HG02678 (cell line): ENCODE results near the gene RELL1.

Experiments used
- ATAC-seq: cut with Tn5 transposase; IDR thresholded peaks from one replicate; pipeline ENCODE4 v1.9.1; 2021; ENCODE audit warnings: mild to moderate bottlenecking, moderate library complexity; ENCODE audit not compliant: unreplicated experiment

RELL1 gene

DNA sequence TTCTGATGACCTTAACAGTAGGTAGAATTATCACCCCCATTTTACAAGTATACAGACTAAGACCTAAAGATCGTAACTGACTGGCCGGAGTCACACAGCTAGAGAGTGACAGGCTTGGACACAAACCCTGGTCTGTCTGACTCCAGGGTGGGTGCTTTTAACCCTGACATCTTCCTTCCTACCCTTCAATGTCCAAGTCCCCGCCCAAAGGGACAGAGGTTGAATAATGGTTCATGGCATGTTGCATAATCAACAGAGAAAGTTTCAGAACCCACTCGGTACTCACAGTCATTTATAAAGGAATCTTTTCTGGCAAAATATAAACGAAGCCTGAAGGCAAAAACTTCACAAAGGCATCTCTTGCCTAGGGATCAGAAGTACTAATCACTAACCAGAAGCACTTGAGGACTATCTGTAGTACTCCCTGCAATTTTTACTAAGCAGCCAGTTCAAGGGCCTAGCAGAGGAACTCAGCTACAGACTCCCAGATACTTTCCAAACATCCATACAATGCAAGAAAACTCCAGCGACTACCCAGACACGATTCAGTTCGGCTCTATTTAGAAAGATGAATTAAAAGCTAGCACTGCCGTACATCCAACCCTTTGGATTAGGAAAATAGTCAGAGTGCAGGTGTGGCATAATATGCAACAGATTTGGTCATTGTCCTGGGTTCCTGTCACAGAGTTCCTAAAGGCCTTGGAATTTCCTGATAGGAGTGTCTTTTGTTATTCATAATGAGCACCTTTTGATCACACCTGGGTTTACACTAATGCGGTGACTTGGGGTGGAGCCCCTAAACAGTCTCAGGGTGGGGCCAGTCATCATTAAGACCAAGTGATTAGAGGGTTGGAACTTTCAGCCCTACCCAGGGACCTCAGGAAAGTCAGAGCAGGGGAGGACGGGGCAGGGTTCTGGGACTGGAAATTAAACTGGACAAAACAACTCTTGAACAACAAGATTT is 44.0 kb downstream of the RELL1 start:
- ATAC-seq: no peak

DNA sequence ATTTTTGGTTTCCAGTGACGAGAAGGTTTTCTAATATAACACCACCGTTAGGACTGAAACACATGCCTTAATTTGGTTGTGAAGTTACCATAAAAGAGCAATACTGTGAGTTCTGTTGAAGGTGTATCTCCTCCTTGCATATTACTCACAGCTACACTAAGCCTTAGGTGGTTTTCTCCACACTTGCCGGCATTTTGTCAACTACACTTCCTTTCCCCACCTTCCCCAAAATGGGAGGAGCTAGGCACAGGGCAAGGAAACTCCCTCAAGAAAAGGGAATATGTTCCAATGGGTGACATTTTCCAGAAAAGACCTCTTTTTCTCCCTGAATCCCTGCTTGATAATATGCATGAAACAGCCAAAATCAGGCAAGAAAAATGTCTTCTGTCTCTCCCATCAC is 44.8 kb downstream of the RELL1 start:
- no peak for ATAC-seq

DNA sequence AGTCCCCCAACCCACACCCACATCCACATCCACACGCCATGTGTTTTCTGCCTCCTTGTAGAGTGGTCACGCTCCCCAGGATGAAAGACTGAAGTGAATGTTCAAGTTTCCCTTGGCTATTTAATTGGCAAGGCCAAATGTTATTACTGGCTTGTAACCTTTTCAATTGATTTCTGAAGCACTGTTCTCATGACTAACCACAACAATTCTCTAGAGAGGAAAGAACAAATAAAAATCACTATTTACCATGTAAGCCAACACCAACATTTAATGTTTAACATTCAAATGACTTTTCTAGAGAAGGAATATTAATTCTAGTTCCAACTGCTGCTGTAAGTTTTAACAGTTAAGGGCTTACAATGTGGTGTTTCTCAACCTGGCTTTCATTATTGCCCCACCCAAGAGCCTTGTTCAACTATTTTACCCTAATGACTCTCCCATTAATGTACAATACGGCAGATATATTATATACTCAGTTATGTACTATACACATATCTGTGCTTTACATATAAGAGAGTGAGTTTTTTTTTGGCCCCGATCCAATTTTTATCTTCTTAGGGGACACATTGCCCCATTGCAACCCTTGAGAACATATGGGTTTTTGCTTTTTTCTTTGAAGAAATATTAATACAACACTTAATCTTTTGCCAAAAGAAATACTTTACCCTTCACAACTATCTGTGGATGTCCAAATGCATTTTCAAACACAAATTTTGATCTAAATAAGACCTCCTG is 46.5 kb downstream of the RELL1 start:
- ATAC-seq: no peak

DNA sequence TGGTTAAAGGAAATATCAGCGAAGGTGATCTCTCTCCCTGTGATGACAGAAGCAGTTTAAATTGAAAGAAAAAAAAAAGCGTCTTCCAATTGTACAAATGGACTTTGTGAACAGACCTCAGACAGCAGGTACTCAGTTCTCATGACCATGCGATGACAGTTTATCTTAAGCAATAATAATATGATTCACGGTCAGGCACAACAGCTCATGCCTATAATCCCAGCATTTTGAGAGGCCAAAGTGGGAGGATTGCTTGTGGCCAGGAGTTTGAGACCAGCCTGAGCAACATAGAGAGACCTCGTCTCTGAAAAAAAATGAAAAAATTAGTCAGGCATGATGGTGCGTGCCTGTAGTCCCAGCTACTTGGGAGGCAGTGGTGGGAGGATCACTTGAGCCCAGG is 51.0 kb downstream of the RELL1 start:
- no peak for ATAC-seq

DNA sequence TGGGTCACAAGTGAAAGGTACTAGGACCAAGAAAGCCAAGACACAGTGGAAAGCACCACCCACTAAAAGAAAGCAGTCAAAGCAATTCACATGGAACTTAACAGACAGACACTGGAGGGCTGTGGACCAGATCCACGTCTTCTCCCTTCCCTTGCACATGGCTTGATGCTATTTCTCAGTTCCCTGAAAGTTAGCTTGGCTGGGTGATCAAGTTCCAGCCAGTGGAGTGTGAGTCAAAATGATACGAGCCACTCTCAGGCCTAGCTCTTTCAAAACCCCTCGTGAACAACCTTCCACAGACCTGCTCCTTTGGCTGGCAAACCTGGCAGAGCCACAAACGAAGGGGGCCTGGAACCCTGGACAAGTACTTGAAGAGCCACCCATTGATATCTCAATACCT is 52.0 kb downstream of the RELL1 start:
- no peak for ATAC-seq

DNA sequence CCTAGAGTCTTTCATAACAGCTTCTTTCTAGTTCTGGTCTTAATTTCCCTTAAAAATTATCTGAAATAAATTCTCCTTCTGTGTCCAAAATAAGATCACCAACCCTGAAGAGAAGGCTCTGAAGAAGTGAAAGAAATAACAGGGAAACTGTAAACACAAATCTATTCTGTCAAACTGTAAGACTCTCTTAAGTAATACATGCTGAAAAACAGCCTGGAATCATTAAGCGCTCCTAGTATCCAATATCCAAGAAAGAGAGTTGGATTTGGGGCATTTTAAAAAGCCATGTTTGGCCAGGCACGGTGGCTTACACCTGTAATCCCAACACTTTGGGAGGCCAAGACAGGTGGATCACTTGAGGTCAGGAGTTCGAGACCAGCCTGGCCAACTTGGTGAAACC is 53.3 kb downstream of the RELL1 start:
- ATAC-seq: no peak

DNA sequence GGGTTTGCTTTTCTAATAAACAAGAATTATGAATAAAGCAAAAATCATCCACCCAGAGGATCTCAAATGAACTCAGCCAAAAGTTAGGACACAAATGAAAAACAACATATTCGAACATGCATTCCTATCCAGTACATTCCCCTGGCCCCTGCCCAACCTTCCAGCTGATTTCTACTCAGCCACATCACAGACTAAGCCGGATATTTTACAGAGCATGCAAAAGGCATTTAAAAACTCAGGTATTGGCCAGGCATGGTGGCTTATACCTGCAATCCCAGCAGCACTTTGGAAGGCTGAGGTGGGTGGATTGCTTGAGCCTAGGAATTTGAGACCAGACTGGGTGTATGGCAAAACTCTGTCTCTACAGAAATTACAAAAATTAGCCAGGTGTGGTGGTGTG is 54.6 kb downstream of the RELL1 start:
- no peak for ATAC-seq

DNA sequence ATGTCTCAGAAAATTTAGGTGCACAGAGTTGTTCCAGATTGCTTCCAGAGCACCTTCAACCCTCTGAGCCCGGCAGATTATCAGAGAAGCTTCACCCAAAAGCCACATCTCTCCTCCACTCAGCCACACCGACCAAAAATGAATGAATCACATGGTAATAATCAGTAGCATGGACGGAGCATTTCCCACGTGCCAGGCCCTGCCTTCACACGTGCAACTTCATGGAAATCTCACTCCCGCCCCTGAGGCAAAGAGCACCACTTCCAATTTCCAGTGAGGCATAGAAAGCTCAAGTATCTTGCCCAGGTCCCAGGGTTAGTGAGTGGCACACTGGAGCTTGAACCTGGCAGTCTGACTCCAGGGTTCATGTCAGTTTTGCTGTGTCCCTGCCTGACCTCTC is 56.5 kb downstream of the RELL1 start:
- no peak for ATAC-seq

DNA sequence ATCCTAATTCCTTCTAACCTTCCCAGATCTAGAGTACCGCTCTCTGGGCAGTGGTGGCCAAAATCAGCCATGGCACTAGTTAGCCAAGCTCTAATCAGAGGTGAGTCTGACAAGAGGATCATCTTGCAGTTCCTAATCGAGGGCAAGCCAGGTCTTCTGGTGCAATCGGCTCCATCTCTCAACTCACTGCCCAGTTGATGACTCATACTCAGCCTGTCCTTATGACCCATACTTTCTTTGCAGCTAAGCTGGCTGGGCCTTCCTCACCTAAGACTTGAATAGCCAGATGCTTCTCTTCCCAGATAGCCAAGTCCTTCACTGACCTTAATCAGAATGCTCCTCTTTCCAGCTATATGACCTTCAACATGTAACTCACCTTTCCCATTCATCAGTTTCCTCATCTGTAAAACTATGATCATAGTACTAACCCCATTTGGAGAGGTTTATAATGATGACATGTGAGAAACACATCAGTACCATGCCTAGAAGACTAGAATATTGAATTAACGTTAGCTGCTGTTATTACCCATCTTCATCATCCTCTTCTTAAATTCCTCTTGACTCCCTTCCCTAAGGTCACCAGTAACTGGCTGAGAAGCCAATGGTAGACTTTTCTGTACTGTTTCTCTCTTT is 57.1 kb downstream of the RELL1 start:
- no peak for ATAC-seq

DNA sequence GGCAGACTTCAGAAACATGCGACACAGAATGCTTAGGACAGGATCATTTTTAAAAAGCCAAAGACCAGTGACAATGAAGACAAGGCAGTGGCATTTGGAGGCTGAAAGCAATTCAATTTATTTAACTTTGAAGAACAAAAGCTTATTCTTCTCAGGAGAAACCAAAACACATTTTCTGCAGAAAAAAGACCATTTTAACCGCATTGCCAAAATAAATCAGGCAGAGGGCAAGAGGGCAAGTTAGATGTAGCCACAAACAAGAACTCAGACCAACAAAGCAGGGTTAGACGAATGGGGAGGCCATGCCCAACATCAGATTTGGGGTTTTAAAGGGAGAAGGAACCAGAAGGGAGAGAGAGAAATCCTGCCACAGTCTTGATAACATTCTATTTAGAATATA is 58.9 kb downstream of the RELL1 start:
- ATAC-seq: no peak

- ATAC-seq: no peak
These were observed 60.7 kb downstream of the RELL1 start for GRCh38 chr4:37625499-37625898.

DNA sequence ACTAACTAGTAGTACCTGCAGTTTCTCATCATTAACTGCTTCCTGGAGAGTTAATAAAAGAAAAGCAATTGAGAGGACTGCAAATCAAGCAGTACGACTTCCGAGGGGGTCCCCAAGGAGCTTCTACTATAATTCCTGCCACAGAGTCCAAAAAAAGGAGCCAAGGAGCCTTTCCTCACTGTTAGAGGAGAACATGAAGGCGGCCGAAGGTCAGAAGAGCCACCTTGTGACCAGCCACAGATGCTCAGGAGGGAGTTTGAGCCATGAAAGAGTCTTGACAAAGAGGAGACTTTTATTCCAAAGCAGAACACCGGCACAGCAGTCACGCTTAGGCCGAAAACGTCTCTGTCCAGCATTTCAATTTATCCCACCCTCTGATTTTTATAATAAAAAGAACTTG is 62.2 kb downstream of the RELL1 start:
- ATAC-seq: no peak

- no peak for ATAC-seq
These were observed 63.1 kb downstream of the RELL1 start for GRCh38 chr4:37623125-37623524.

GRCh38 chr4:37620176-37620575 is 66.0 kb downstream of the RELL1 start:
- no peak for ATAC-seq

DNA sequence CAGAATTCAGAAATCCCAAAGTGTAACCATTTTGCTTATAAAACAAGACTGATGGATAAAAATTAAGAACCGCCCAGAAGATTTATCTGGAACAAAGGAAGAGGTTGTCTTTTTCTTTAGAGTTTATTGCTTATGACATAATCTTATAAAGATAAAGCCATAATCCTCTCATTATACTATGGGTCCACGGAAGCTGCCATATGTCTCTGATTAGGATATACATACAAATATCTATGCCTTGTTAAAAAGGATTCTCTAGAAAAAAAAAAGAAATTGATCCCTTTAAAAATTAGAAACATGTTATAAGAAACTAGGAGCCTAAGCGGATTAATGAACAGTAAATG is 70.5 kb downstream of the RELL1 start:
- ATAC-seq: no peak

- ATAC-seq: no peak
These were observed 71.0 kb downstream of the RELL1 start for GRCh38 chr4:37615059-37615719.

DNA sequence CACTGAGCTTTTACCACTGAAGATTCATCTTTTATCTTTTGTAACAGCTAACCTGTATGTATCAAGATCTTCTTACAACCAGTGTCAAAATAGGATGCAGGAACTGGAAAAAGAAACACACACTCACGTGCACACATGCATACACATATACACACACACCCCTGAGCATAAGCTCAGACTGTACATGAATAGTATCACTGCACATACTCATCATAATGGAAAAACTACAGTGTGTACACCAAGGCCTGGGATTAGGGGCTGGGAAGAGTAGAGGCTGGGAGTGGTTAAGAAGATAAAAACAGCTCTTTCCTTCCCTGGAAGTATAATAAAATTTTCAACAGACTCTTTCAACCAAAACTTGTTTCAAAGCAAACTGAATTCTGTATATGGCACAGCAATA is 73.4 kb downstream of the RELL1 start:
- ATAC-seq: no peak

GRCh38 chr4:37609626-37610025 is 76.5 kb downstream of the RELL1 start:
- no peak for ATAC-seq

DNA sequence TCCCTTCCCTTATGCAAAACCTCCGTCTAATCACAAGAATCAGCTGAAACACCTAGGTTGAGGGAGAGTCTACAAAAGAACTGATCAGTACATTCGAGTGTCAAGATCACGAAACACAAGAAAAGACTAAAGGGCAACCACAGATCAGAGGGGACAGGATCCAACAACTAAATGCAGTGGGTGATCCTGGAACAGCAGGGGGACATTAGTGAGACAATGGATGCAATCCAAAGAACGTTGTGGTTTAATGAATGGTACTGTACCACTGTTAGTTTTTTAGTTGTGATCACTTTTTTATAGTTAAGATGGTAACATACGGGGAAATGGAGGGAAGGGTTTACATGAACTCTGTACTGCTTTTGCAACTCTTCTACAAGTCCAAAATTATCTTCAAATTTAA is 79.2 kb downstream of the RELL1 start:
- ATAC-seq: no peak

DNA sequence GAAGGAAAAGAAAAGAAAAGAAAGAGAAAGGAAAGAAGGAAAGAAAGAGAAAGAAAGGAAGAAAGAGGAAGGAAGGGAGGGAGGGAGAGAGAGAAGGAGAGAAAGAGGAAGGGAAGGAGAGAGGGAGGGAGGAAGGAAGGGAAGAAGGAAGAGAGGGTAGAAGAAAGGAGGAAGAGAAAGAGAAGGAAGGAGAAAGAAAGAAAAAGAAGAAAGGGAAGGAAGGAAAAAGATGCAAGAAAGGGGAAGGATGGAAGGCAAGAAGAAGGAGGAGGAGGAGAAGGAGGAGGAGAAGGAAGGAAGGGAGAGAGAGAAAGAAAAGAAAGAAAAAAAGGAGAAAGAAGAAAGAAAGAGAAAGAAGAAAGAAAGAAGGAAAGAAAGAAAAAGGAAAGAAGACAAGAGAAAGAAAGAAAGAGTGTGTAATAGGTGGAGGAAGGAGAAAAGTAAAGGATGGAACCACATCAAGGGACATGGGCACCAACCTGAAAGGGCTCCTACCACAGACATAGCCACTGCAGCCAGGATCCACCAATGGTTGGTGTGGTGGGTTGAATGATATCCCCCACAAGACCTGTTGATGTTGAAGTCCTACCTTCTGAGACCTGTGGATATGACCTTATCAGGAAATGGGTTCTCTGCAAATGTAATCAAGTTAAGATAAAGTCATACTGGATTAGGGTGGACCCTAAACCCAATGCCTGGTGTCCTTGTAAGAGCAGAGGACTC is 80.2 kb downstream of the RELL1 start:
- no peak for ATAC-seq

DNA sequence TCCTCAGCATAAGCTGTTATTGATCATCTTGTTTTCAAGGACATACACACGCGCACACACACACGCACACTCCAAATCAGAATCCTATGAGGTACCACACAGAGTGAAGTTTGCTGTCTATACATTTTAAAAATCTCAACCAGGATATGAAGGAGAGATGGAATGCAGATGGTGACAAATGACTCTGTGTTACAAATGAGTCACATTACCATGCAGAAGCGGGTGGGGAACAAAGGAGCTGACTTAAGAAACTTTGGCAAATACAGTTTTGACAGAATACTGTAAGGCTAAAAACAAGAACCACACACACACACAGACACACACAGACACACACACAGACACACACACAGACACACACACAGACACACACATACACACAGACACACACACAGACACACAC is 81.7 kb downstream of the RELL1 start:
- no peak for ATAC-seq
